HepG2 (cell line): Measurements from ENCODE around the gene SENP5. TPM values are rescaled to one million over a fixed set of nuclear protein-coding genes. Genes with fewer than 3 reads are reported as not detected.

Experiments
- HMG20A ChIP-seq: IDR thresholded peaks from 2 replicates; pipeline ENCODE4 v1.6.1; 2016; ENCODE audit warnings: borderline replicate concordance
- KLF11 ChIP-seq: IDR thresholded peaks from 2 replicates; pipeline ENCODE4 v1.6.1; 2016; ENCODE audit warnings: missing compliant biosample characterization
- MIER2 ChIP-seq: IDR thresholded peaks from 2 replicates; pipeline ENCODE4 v1.6.1; 2016; ENCODE audit warnings: missing biosample characterization, missing genetic modification reagents
- ZBTB38 ChIP-seq: sonication (generic); formaldehyde crosslinking; IDR thresholded peaks from 2 replicates; pipeline ENCODE4 v1.5.1; 2020; ENCODE audit warnings: mild to moderate bottlenecking, missing genetic modification reagents
- ZBTB40 ChIP-seq, 2 experiments: fragments of 450-650 bp in 1 of 2; sonication (generic) in 1 of 2; formaldehyde crosslinking in 1 of 2; IDR thresholded peaks; 2 replicates each; pipeline versions ENCODE4 v1.6.1 to v1.8.0; 2016 to 2022; ENCODE audit warnings: antibody characterized with exemption in 1 of 2, mild to moderate bottlenecking in 1 of 2, missing genetic modification reagents in 1 of 2
- ZNF616 ChIP-seq: sonication (generic); formaldehyde crosslinking; IDR thresholded peaks from 2 replicates; pipeline ENCODE4 v1.5.0; 2020; ENCODE audit warnings: low read depth, mild to moderate bottlenecking, missing genetic modification reagents
- ZXDC ChIP-seq: sonication (generic); formaldehyde crosslinking; IDR thresholded peaks from 2 replicates; pipeline ENCODE4 v1.5.0; 2020; ENCODE audit warnings: mild to moderate bottlenecking, missing genetic modification reagents
- polyA plus RNA-seq, 8 experiments: library from polyadenylated mRNA; depleted of rRNA in 3 of 8; stranded (reverse) in 7 of 8; unstranded in 1 of 8; fragments of >200 nt; fragmentation: Illumina TruSeq in 4 of 8; extraction: Trizol in 4 of 8; gene quantifications; 2 replicates each; pipeline versions ENCODE4 v1.2.1 to v1.2.3, GENCODE V29; 2011 to 2016; ENCODE audit warnings: low read depth in 4 of 8, missing spikeins in 1 of 8, mixed read lengths in 1 of 8; ENCODE audit not compliant: insufficient read depth in 1 of 8
- total RNA-seq, 5 experiments: library from RNA; depleted of rRNA; stranded (reverse); fragments of >200 nt; fragmentation: Illumina TruSeq; extraction: Trizol; gene quantifications; 2 replicates each; pipeline ENCODE4 v1.2.3, GENCODE V29; 2016; ENCODE audit warnings: low read depth in 1 of 5
- TF ChIP-seq, protein P1 (sequence below): sonication (generic); formaldehyde crosslinking; IDR thresholded peaks from 2 replicates; pipeline ENCODE4 v1.5.0; 2020; ENCODE audit warnings: mild to moderate bottlenecking, missing genetic modification reagents
- TF ChIP-seq, protein P2 (sequence below): sonication (generic); formaldehyde crosslinking; IDR thresholded peaks from 2 replicates; pipeline ENCODE4 v1.4.0; 2020; ENCODE audit warnings: missing genetic modification reagents, borderline replicate concordance

The SENP5 gene
- total and polyA plus RNA-seq, 2 of the 13 experiments (the other 11 are each of a cell fraction or from before 2014, with no cell fraction given): 17.6 to 30.9 TPM

DNA sequence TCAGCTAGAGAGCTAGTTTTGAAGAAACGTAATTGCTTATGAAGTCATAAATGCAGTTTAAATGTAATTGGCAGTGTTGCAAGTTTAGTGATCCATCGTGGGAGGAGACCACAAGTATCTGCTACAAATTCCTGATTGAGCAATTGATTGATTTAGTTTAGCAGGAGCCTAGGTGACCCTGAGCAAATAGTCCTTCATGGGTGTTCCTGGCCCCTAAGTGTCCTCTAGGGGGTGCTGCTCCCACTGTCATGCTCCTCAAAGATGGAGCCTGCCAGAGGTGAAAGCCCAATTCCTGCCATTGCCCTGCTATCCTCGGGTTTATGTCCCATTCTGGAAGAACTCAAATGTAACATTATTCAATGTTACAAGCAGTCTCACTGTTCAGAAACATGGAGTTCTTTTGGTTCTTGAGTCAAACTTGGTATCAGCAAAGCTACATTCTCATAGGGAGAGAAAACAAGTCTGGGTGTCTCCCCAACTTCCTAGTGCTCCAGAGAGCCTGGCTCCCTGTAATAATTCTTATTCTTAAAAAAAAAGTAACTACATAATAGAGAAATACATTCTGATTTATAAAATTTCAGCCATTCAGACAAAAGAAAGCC is 29.8 kb upstream of the SENP5 start (continued):
- no peak for TF ChIP-seq ZBTB40 (IDR thresholded peaks at IDR 0.05)
- TF ChIP-seq ZBTB40 (CRISPR knock-in tag; IDR thresholded peaks at IDR 0.05): no peak
- no peak for TF ChIP-seq ZNF616
- 0 out of 2 replicates have a peak, but pooled peaks have one; percentile 16 for TF ChIP-seq HMG20A
- no peak for TF ChIP-seq KLF11
- no peak for TF ChIP-seq ZBTB38
- 0 out of 2 replicates have a peak, but pooled peaks have one; percentile 15 for TF ChIP-seq MIER2
- TF ChIP-seq, protein P1, sequence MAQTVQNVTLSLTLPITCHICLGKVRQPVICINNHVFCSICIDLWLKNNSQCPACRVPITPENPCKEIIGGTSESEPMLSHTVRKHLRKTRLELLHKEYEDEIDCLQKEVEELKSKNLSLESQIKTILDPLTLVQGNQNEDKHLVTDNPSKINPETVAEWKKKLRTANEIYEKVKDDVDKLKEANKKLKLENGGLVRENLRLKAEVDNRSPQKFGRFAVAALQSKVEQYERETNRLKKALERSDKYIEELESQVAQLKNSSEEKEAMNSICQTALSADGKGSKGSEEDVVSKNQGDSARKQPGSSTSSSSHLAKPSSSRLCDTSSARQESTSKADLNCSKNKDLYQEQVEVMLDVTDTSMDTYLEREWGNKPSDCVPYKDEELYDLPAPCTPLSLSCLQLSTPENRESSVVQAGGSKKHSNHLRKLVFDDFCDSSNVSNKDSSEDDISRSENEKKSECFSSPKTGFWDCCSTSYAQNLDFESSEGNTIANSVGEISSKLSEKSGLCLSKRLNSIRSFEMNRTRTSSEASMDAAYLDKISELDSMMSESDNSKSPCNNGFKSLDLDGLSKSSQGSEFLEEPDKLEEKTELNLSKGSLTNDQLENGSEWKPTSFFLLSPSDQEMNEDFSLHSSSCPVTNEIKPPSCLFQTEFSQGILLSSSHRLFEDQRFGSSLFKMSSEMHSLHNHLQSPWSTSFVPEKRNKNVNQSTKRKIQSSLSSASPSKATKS: no peak
- TF ChIP-seq ZXDC: no peak
- TF ChIP-seq, protein P2, sequence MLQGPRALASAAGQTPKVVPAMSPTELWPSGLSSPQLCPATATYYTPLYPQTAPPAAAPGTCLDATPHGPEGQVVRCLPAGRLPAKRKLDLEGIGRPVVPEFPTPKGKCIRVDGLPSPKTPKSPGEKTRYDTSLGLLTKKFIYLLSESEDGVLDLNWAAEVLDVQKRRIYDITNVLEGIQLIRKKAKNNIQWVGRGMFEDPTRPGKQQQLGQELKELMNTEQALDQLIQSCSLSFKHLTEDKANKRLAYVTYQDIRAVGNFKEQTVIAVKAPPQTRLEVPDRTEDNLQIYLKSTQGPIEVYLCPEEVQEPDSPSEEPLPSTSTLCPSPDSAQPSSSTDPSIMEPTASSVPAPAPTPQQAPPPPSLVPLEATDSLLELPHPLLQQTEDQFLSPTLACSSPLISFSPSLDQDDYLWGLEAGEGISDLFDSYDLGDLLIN (CRISPR knock-in tag): no peak
